NB4 (cell line): ENCODE measurements around the gene ESR1.
"Not testable (repeated sequence)": the region's sequence is repeated elsewhere in the genome, so short reads cannot be mapped to it uniquely, and the experiment has no call there.

ENCODE experiments used
- DNase-seq: peaks from one replicate; pipeline ENCODE4 v3.0.0; 2010; ENCODE audit warnings: low read depth
- H3K4me3 ChIP-seq: one replicate; pipeline ENCODE4 v1.5.1; 2011; ENCODE audit warnings: mild to moderate bottlenecking, low read depth, low read length, moderate library complexity
- CTCF ChIP-seq: IDR thresholded peaks from one replicate; pipeline ENCODE4 v1.5.1; 2012; ENCODE audit warnings: low read depth, low read length
- MAX ChIP-seq: IDR thresholded peaks from 2 replicates; pipeline ENCODE4 v1.6.1; 2011; ENCODE audit warnings: low read depth, low read length
- MYC ChIP-seq: IDR thresholded peaks from 2 replicates; pipeline ENCODE4 v1.6.1; 2011; ENCODE audit warnings: low read depth, low read length
- POLR2A ChIP-seq: IDR thresholded peaks from 2 replicates; pipeline ENCODE4 v1.6.1; 2011; ENCODE audit warnings: mild to moderate bottlenecking; ENCODE audit not compliant: insufficient read length; ENCODE audit errors: extremely low read depth

Gene ESR1

GRCh38 chr6:151882206-151882605 lies 74.7 kb downstream of the ESR1 start:
- TF ChIP-seq CTCF, result no peak
- TF ChIP-seq MYC, result no peak
- no peak for TF ChIP-seq POLR2A
- TF ChIP-seq MAX, result no peak
- DNase-seq, result no peak
- H3K4me3 ChIP-seq, result no peak overlapping the region

GRCh38 chr6:151885234-151885633 lies 77.8 kb downstream of the ESR1 start:
- TF ChIP-seq MAX (no peak), CTCF (no peak), MYC (no peak), POLR2A (no peak)
- no peak overlapping the region for H3K4me3 ChIP-seq
- no peak for DNase-seq

GRCh38 chr6:151891524-151891923 lies 84.0 kb downstream of the ESR1 start:
- no peak overlapping the region for H3K4me3 ChIP-seq
- DNase-seq, result no peak
- no peak for TF ChIP-seq MAX
- no peak for TF ChIP-seq POLR2A
- TF ChIP-seq MYC, result no peak
- no peak for TF ChIP-seq CTCF

GRCh38 chr6:151894426-151894825 lies 86.9 kb downstream of the ESR1 start:
- H3K4me3 ChIP-seq, DNase-seq: not testable (repeated sequence)

GRCh38 chr6:151899221-151899620 lies 91.7 kb downstream of the ESR1 start:
- H3K4me3 ChIP-seq, result not testable (repeated sequence)

GRCh38 chr6:151899796-151900195 lies 92.3 kb downstream of the ESR1 start:
- not testable (repeated sequence) for DNase-seq, H3K4me3 ChIP-seq

More at GRCh38 chr6:151899221-151899620, 91.7 kb downstream of the ESR1 start:
- DNase-seq, result not testable (repeated sequence)

- H3K4me3 ChIP-seq, result no peak overlapping the region
- DNase-seq, result no peak
- TF ChIP-seq MYC (no peak), CTCF (no peak), MAX (no peak), POLR2A (no peak)
Measured at GRCh38 chr6:151900256-151900655, 92.8 kb downstream of the ESR1 start.

GRCh38 chr6:151901009-151901411 lies 93.5 kb downstream of the ESR1 start:
- DNase-seq, result no peak
- no peak overlapping the region for H3K4me3 ChIP-seq
- TF ChIP-seq MYC, result no peak
- TF ChIP-seq MAX, result no peak
